Lung (tissue), 12 donors: ENCODE measurements around the gene MYT1. TPM values are rescaled to one million over a fixed set of nuclear protein-coding genes. Genes with fewer than 3 reads are reported as not detected.

ENCODE experiments used
- ATAC-seq: fragments of 200-7000 bp; cut with Tn5 transposase; one replicate; pipeline ENCODE4 v1.9.1; 2020; ENCODE audit warnings: moderate number of reproducible peaks; ENCODE audit not compliant: insufficient read depth, low FRiP score
- DNase-seq, 3 donors: peaks; one replicate each; pipeline ENCODE4 v3.0.0-alpha.2; 2013 to 2017
- H3K27ac ChIP-seq, 2 donors: one replicate each; pipeline ENCODE4 v1.5.1; 2013; ENCODE audit warnings: mild to moderate bottlenecking in 2 of 2, moderate library complexity in 2 of 2, control low read depth in 1 of 2, inconsistent platforms in 1 of 2, low read depth in 1 of 2, low read length in 1 of 2
- H3K27me3 ChIP-seq, 3 donors: one replicate each; pipeline ENCODE4 v1.5.1; 2013; ENCODE audit warnings: low read length in 2 of 3; ENCODE audit not compliant: control insufficient read depth in 3 of 3, insufficient read depth in 3 of 3
- H3K36me3 ChIP-seq, 4 donors: one replicate each; pipeline ENCODE4 v1.5.1; 2013; ENCODE audit warnings: low read length in 4 of 4, mild to moderate bottlenecking in 1 of 4, moderate library complexity in 1 of 4; ENCODE audit not compliant: control insufficient read depth in 4 of 4, insufficient read depth in 4 of 4
- H3K4me1 ChIP-seq, 5 donors: one replicate each; pipeline ENCODE4 v1.5.1; 2013; ENCODE audit warnings: low read length in 5 of 5, mild to moderate bottlenecking in 2 of 5, moderate library complexity in 1 of 5; ENCODE audit not compliant: control insufficient read depth in 5 of 5, insufficient read depth in 5 of 5
- H3K4me3 ChIP-seq: one replicate; pipeline ENCODE4 v1.5.1; 2013; ENCODE audit warnings: mild to moderate bottlenecking, control low read depth, moderate library complexity
- H3K9ac ChIP-seq, 2 donors: one replicate each; pipeline ENCODE4 v1.5.1; 2013; ENCODE audit warnings: low read length in 2 of 2, control low read depth in 1 of 2; ENCODE audit not compliant: insufficient read depth in 1 of 2
- H3K9me3 ChIP-seq, 4 donors: one replicate each; pipeline ENCODE4 v1.5.1; 2013; ENCODE audit warnings: low read length in 3 of 4, mild to moderate bottlenecking in 1 of 4, moderate library complexity in 1 of 4; ENCODE audit not compliant: control insufficient read depth in 4 of 4, insufficient read depth in 3 of 4
- CTCF ChIP-seq: IDR thresholded peaks from 2 replicates; pipeline ENCODE4 v1.5.1; 2012; ENCODE audit warnings: mild to moderate bottlenecking; ENCODE audit errors: control extremely low read depth, extremely low read depth
- WGBS, 2 donors: extraction: QIAGEN DNeasy Blood & Tissue Kit; methylation state at CpG; one replicate each; pipeline ENCODE4 v1.1.7; 2013; 5-methylcytosine and 5-hydroxymethylcytosine counted together
- polyA plus RNA-seq, 2 donors: library from polyadenylated mRNA; stranded (reverse); fragments of 200-250 nt; gene quantifications; one replicate each; pipeline ENCODE4 v1.2.1, GENCODE V29; 2013
- total RNA-seq, 2 donors: library from RNA; depleted of rRNA in 1 of 2; stranded (reverse); fragments of >200 nt in 1 of 2; gene quantifications; one replicate each; pipeline ENCODE4 v1.2.1, GENCODE V29; 2014 to 2021
- donor health status: control.
- donor health status: control.
- donor health status: Bipolar disorder and iron deficiency.
- donor health status: healthy.
- donor health status: DM: yes; HTN: yes; CAD: no.

The MYT1 gene
- total and polyA plus RNA-seq, 4 donors = 0.03 to 0.40 (median 0.10) TPM; not detected in 1

GRCh38 chr20:64198347-64198746 is 34.1 kb downstream of the MYT1 start:
- Histone ChIP-seq H3K27ac (no peak overlapping the region), H3K4me1 (no peaks in the 10 kb centered on the region), H3K9me3 (peaks cover 0 to 1% (median 0%) of the 10 kb centered on the region in 4 donors), H3K36me3 (no peaks in the 10 kb centered on the region), H3K9ac (no peak overlapping the region), H3K27me3 (peaks cover 0 to 8% (median 0%) of the 10 kb centered on the region in 3 donors), H3K4me3 (no peak overlapping the region)
- ATAC-seq (no peak), DNase-seq (no peak)
- WGBS, 2 donors = 83 to 91% methylated on average over 9 of the region's 9 CpGs
- no peak for TF ChIP-seq CTCF

GRCh38 chr20:64199395-64199794 is 35.1 kb downstream of the MYT1 start:
- 70 to 83% methylated on average over 8 of the region's 8 CpGs for WGBS, 2 donors
- Histone ChIP-seq H3K4me1 (no peaks in the 10 kb centered on the region), H3K27me3 (peaks cover 0 to 6% (median 0%) of the 10 kb centered on the region in 3 donors), H3K9ac (no peak overlapping the region), H3K9me3 (no peaks in the 10 kb centered on the region), H3K4me3 (no peak overlapping the region), H3K27ac (no peak overlapping the region), H3K36me3 (no peaks in the 10 kb centered on the region)
- no peak for DNase-seq
- no peak for TF ChIP-seq CTCF
- ATAC-seq = no peak

GRCh38 chr20:64200740-64201139 is 36.5 kb downstream of the MYT1 start:
- no peak overlapping the region for H3K27ac ChIP-seq
- DNase-seq (no peak), ATAC-seq (no peak)
- no peak for TF ChIP-seq CTCF
- no peaks in the 10 kb centered on the region for H3K36me3 ChIP-seq
- H3K4me1 ChIP-seq = no peaks in the 10 kb centered on the region
- no peak overlapping the region for H3K4me3 ChIP-seq
- no peak overlapping the region for H3K9ac ChIP-seq
- WGBS, 2 donors = 80 to 87% methylated on average over 16 of the region's 16 CpGs
- peaks cover 0 to 6% (median 0%) of the 10 kb centered on the region in 3 donors for H3K27me3 ChIP-seq
- H3K9me3 ChIP-seq = no peaks in the 10 kb centered on the region

- no peak overlapping the region for H3K4me3 ChIP-seq
- WGBS, 2 donors = 88 to 90% methylated on average over 26 to 35 of the region's 35 CpGs
- no peak overlapping the region for H3K9ac ChIP-seq
- no peaks in the 10 kb centered on the region for H3K36me3 ChIP-seq
- no peaks in the 10 kb centered on the region for H3K9me3 ChIP-seq
- no peak overlapping the region for H3K27ac ChIP-seq
- no peak for TF ChIP-seq CTCF
- DNase-seq (no peak), ATAC-seq (no peak)
- H3K27me3 ChIP-seq = peaks cover 0 to 6% (median 0%) of the 10 kb centered on the region in 3 donors
- H3K4me1 ChIP-seq = no peaks in the 10 kb centered on the region
Measured at GRCh38 chr20:64201653-64202052, 37.4 kb downstream of the MYT1 start.
